Fibroblast of lung (primary cell): Measurements from ENCODE around the gene ACOXL.

Experiments
- EZH2 ChIP-seq: IDR thresholded peaks from 2 replicates; pipeline ENCODE4 v1.5.1; 2012; ENCODE audit warnings: low read length, control low read depth, mild to moderate bottlenecking; ENCODE audit errors: missing control alignments
- TF ChIP-seq, protein P1 (sequence below), 2 donors: IDR thresholded peaks in 1 of 2; conservative IDR thresholded peaks in 1 of 2; 1 replicate in 1 of 2; 2 replicates in 1 of 2; pipeline ENCODE4 v1.5.1; 2011 to 2012; ENCODE audit warnings: low read length in 2 of 2, control low read depth in 1 of 2, inconsistent platforms in 1 of 2, low read depth in 1 of 2, mild to moderate bottlenecking in 1 of 2

DNA sequence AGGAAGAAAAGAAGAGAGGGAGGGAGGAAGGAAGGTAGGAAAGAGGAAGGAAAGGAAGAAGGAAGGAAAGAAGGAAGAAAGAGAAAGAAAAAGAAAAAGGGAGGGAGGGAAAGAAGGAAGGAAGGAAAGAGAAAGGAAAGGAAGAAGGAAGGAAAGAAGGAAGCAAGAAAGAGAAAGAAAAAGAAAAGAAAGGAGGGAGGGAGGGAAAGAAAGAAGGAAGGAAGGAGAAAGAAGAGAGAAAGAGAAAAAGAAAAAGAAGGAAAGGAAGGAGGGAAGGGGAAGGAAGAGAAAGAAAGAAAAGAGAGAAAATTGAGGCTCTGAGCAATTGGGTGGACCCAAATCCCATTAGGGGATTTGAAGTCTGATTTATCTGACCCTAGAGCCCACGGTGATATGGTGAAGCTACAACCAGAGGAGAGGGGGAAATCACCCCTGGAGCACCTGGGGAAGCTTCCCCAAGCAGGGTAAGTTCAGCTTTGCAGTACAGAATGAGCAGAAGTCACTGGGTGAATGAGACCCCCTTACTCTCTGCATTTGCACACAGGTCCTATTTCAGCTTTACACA, 210.8 kb downstream of the ACOXL start:
- TF ChIP-seq EZH2 = no peak
- TF ChIP-seq, protein P1, sequence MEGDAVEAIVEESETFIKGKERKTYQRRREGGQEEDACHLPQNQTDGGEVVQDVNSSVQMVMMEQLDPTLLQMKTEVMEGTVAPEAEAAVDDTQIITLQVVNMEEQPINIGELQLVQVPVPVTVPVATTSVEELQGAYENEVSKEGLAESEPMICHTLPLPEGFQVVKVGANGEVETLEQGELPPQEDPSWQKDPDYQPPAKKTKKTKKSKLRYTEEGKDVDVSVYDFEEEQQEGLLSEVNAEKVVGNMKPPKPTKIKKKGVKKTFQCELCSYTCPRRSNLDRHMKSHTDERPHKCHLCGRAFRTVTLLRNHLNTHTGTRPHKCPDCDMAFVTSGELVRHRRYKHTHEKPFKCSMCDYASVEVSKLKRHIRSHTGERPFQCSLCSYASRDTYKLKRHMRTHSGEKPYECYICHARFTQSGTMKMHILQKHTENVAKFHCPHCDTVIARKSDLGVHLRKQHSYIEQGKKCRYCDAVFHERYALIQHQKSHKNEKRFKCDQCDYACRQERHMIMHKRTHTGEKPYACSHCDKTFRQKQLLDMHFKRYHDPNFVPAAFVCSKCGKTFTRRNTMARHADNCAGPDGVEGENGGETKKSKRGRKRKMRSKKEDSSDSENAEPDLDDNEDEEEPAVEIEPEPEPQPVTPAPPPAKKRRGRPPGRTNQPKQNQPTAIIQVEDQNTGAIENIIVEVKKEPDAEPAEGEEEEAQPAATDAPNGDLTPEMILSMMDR (conservative IDR thresholded peaks at IDR 0.05 in 1 of 2, IDR thresholded peaks at IDR 0.05 in 1 of 2; ENCODE audit: low read depth in 1 of 2, low read length in 2 of 2) = no peak
